IMR-90 (cell line): ENCODE results near the gene CDS1. TPM values are rescaled to one million over a fixed set of nuclear protein-coding genes. Genes with fewer than 3 reads are reported as not detected.

Experiments
- ATAC-seq: fragments of 200-7000 bp; cut with Tn5 transposase; 2 replicates; pipeline ENCODE4 v1.9.1; 2020; ENCODE audit warnings: low read depth, mild to moderate bottlenecking, moderate library complexity
- BruUV-seq: library from RNA; stranded (reverse); fragments of 400-500 nt; replicated peaks from 2 replicates; lab custom pipeline; 2021; lab: Mats Ljungman, UMichigan
- CTCF ChIA-PET: fragments of 300-600 bp; formaldehyde crosslinking; extraction: SDS; loops from one replicate; lab custom pipeline; 2021; ENCODE audit warnings: antibody characterized with exemption; lab: Yijun Ruan, JAX
- POLR2A ChIA-PET: fragments of 300-600 bp; sonication (Branson Sonifier 250); formaldehyde crosslinking; loops from one replicate; lab custom pipeline; 2022; ENCODE audit warnings: antibody characterized with exemption; ENCODE audit not compliant: unreplicated experiment; lab: Charles Lee
- DNase-seq: peaks from one replicate; pipeline ENCODE4 v3.0.0; 2013
- H2AFZ ChIP-seq: replicated peaks from 2 replicates; pipeline ENCODE3; 2013; ENCODE audit warnings: low read length, mild to moderate bottlenecking; ENCODE audit not compliant: poor library complexity
- H2AK5ac ChIP-seq: 2 replicates; pipeline ENCODE4 v1.6.1; 2013; ENCODE audit warnings: low read depth, low read length, inconsistent platforms
- H2AK9ac ChIP-seq: replicated peaks from 2 replicates; pipeline ENCODE3; 2013; ENCODE audit warnings: mild to moderate bottlenecking, low read depth, low read length, moderate library complexity; ENCODE audit not compliant: poor library complexity
- H2BK120ac ChIP-seq: 2 replicates; pipeline ENCODE4 v1.6.1; 2013; ENCODE audit warnings: low read depth, low read length, inconsistent platforms
- H2BK15ac ChIP-seq: 3 replicates; pipeline ENCODE4 v1.6.1; 2013; ENCODE audit warnings: low read depth, low read length, inconsistent platforms
- H2BK20ac ChIP-seq: 2 replicates; pipeline ENCODE4 v1.6.1; 2013; ENCODE audit warnings: low read depth, mild to moderate bottlenecking, inconsistent platforms, low read length, moderate library complexity
- H2BK5ac ChIP-seq: 2 replicates; pipeline ENCODE4 v1.6.1; 2013; ENCODE audit warnings: mild to moderate bottlenecking, low read depth, low read length, inconsistent platforms; ENCODE audit not compliant: poor library complexity, severe bottlenecking
- H3K14ac ChIP-seq: replicated peaks from 2 replicates; pipeline ENCODE4 v1.6.1; 2013; ENCODE audit warnings: low read depth, low read length, inconsistent platforms
- H3K18ac ChIP-seq: 2 replicates; pipeline ENCODE4 v1.6.1; 2013; ENCODE audit warnings: low read depth, low read length, control low read depth
- H3K23ac ChIP-seq: 2 replicates; pipeline ENCODE4 v1.6.1; 2013; ENCODE audit warnings: low read depth, low read length, inconsistent platforms
- H3K27ac ChIP-seq: 2 replicates; pipeline ENCODE4 v1.5.1; 2013; ENCODE audit warnings: mild to moderate bottlenecking, control low read depth, low read length; ENCODE audit not compliant: insufficient read depth
- H3K27me3 ChIP-seq: 2 replicates; pipeline ENCODE4 v1.6.1; 2013; ENCODE audit warnings: low read length; ENCODE audit not compliant: control insufficient read depth, insufficient read depth
- H3K36me3 ChIP-seq: 2 replicates; pipeline ENCODE4 v1.6.1; 2013; ENCODE audit warnings: low read length, mixed read lengths; ENCODE audit not compliant: control insufficient read depth, insufficient read depth
- H3K4ac ChIP-seq: 2 replicates; pipeline ENCODE4 v1.6.1; 2013; ENCODE audit warnings: low read depth, low read length, inconsistent platforms
- H3K4me1 ChIP-seq: 2 replicates; pipeline ENCODE4 v1.6.1; 2013; ENCODE audit warnings: low read length, mixed read lengths; ENCODE audit not compliant: control insufficient read depth, insufficient read depth
- H3K4me2 ChIP-seq: 2 replicates; pipeline ENCODE4 v1.6.1; 2013; ENCODE audit warnings: low read depth, mild to moderate bottlenecking, control low read depth, low read length, moderate library complexity
- H3K4me3 ChIP-seq: 2 replicates; pipeline ENCODE4 v1.5.1; 2013; ENCODE audit warnings: low read depth, mild to moderate bottlenecking, control low read depth, low read length, moderate library complexity; ENCODE audit not compliant: insufficient read depth
- H3K56ac ChIP-seq: 2 replicates; pipeline ENCODE4 v1.6.1; 2013; ENCODE audit warnings: low read length, inconsistent platforms; ENCODE audit not compliant: insufficient read depth; ENCODE audit errors: extremely low read depth
- H3K79me1 ChIP-seq, 2 experiments: 2 replicates each; pipeline ENCODE4 v1.6.1; 2013; ENCODE audit warnings: low read length in 2 of 2, inconsistent platforms in 1 of 2, low read depth in 1 of 2
- H3K9ac ChIP-seq: 2 replicates; pipeline ENCODE4 v1.6.1; 2013; ENCODE audit warnings: low read depth, low read length, control low read depth
- H3K9me1 ChIP-seq: 2 replicates; pipeline ENCODE4 v1.6.1; 2013; ENCODE audit warnings: low read length, inconsistent platforms; ENCODE audit not compliant: insufficient read depth
- H3K9me3 ChIP-seq: 2 replicates; pipeline ENCODE4 v1.6.1; 2013; ENCODE audit warnings: low read length; ENCODE audit not compliant: control insufficient read depth, insufficient read depth
- H4K20me1 ChIP-seq: 2 replicates; pipeline ENCODE4 v1.6.1; 2013; ENCODE audit warnings: low read length, inconsistent platforms; ENCODE audit not compliant: insufficient read depth
- H4K5ac ChIP-seq: 2 replicates; pipeline ENCODE4 v1.6.1; 2013; ENCODE audit warnings: mild to moderate bottlenecking, low read depth, low read length, control low read depth
- H4K8ac ChIP-seq, 2 experiments: 2 replicates each; pipeline ENCODE4 v1.6.1; 2013; ENCODE audit warnings: low read depth in 2 of 2, low read length in 2 of 2, control low read depth in 1 of 2, inconsistent platforms in 1 of 2
- H4K91ac ChIP-seq: 2 replicates; pipeline ENCODE4 v1.6.1; 2013; ENCODE audit warnings: low read depth, low read length, inconsistent platforms; ENCODE audit not compliant: insufficient read depth
- BHLHE40 ChIP-seq: fragments of 150-350 bp; IDR thresholded peaks from 2 replicates; pipeline ENCODE4 v1.6.1; 2016; ENCODE audit warnings: mild to moderate bottlenecking, low read depth, low read length
- CEBPB ChIP-seq: IDR thresholded peaks from 2 replicates; pipeline ENCODE4 v1.6.1; 2012; ENCODE audit warnings: low read depth, low read length, improper control_type of control experiment
- CHD1 ChIP-seq: IDR thresholded peaks from 2 replicates; pipeline ENCODE4 v1.6.1; 2012; ENCODE audit warnings: low read depth, low read length, improper control_type of control experiment
- ELK1 ChIP-seq: fragments of 150-350 bp; IDR thresholded peaks from 2 replicates; pipeline ENCODE4 v1.6.1; 2016; ENCODE audit warnings: low read depth, mild to moderate bottlenecking, low read length, moderate library complexity, borderline replicate concordance
- FOS ChIP-seq: fragments of 150-350 bp; IDR thresholded peaks from 2 replicates; pipeline ENCODE4 v1.6.1; 2016; ENCODE audit warnings: low read depth, low read length
- MAFK ChIP-seq: IDR thresholded peaks from 2 replicates; pipeline ENCODE4 v1.6.1; 2012; ENCODE audit warnings: low read depth, low read length, improper control_type of control experiment
- MAZ ChIP-seq: IDR thresholded peaks from 2 replicates; pipeline ENCODE4 v1.6.1; 2012; ENCODE audit warnings: low read depth, mild to moderate bottlenecking, low read length, improper control_type of control experiment, moderate library complexity, borderline replicate concordance
- MXI1 ChIP-seq: IDR thresholded peaks from 2 replicates; pipeline ENCODE4 v1.6.1; 2012; ENCODE audit warnings: low read depth, mild to moderate bottlenecking, low read length, moderate library complexity, borderline replicate concordance
- NFE2L2 ChIP-seq: fragments of 150-350 bp; IDR thresholded peaks from 2 replicates; pipeline ENCODE4 v1.6.1; 2016; ENCODE audit warnings: low read depth, mild to moderate bottlenecking, low read length
- POLR2A ChIP-seq: IDR thresholded peaks from 2 replicates; pipeline ENCODE4 v1.6.1; 2012; ENCODE audit warnings: mild to moderate bottlenecking, low read depth, low read length
- RAD21 ChIP-seq: IDR thresholded peaks from 2 replicates; pipeline ENCODE4 v1.6.1; 2012; ENCODE audit warnings: low read length, improper control_type of control experiment
- RCOR1 ChIP-seq: IDR thresholded peaks from 2 replicates; pipeline ENCODE4 v1.6.1; 2012; ENCODE audit warnings: mild to moderate bottlenecking, low read length, improper control_type of control experiment; ENCODE audit not compliant: insufficient replicate concordance
- RFX5 ChIP-seq: IDR thresholded peaks from 2 replicates; pipeline ENCODE4 v1.8.0; 2012; ENCODE audit warnings: low read depth, mild to moderate bottlenecking, low read length, moderate library complexity
- SMC3 ChIP-seq: fragments of 150-350 bp; IDR thresholded peaks from 2 replicates; pipeline ENCODE4 v1.6.1; 2016; ENCODE audit warnings: low read depth, mild to moderate bottlenecking, antibody characterized with exemption, low read length, moderate library complexity
- WGBS, 2 experiments: methylation state at CpG; one replicate each; pipeline versions ENCODE4 v1.1.5 to v1.1.7; 2013; ENCODE audit warnings: missing lambda C conversion rate in 2 of 2; ENCODE audit not compliant: insufficient read length in 1 of 2; ENCODE audit errors: extremely low coverage in 2 of 2; 5-methylcytosine and 5-hydroxymethylcytosine counted together
- dilution Hi-C: fragments of 300-500 bp; cut with HindIII; formaldehyde crosslinking; loops from one replicate; pipeline ENCODE4 v1.14.3; 2018; ENCODE audit warnings: low sequenced_read_pairs; ENCODE audit not compliant: unreplicated experiment
- in situ Hi-C: fragments of 300-500 bp; cut with MboI; formaldehyde crosslinking; loops from 3 replicates; pipeline ENCODE4 v1.14.3; 2019; ENCODE audit warnings: low sequenced_read_pairs, inconsistent platforms, mixed read lengths
- intact Hi-C: fragments of 100-400 bp; cut with micrococcal nuclease; formaldehyde crosslinking; loops from 2 replicates; pipeline ENCODE4 v1.10.0; 2022
- polyA plus RNA-seq, 3 experiments: library from polyadenylated mRNA; depleted of rRNA; stranded (reverse); fragments of >200 nt; gene quantifications; 2 replicates each; pipeline ENCODE4 v1.2.3, GENCODE V29; 2012; ENCODE audit warnings: low replicate concordance in 1 of 3
- total RNA-seq: library from RNA; depleted of rRNA; stranded (reverse); fragments of >200 nt; gene quantifications from 2 replicates; pipeline ENCODE4 v1.2.3, GENCODE V29; 2012
- TF ChIP-seq, protein P1 (sequence below): conservative IDR thresholded peaks from 2 replicates; pipeline ENCODE4 v1.5.1; 2012; ENCODE audit warnings: mild to moderate bottlenecking, low read depth, low read length, improper control_type of control experiment

The CDS1 gene
- total and polyA plus RNA-seq, 2 of the 4 experiments (the other 2 are of a cell fraction): under 0.01 to 0.02 TPM

GRCh38 chr4:84648863-84649647 is 66.1 kb downstream of the CDS1 start:
- in situ Hi-C loops: no loop called here
- H2BK120ac ChIP-seq: no peak overlapping the region
- no peak overlapping the region for H3K27ac ChIP-seq
- POLR2A ChIA-PET: no interaction called here
- H3K18ac ChIP-seq: no peak overlapping the region
- no peak overlapping the region for H4K91ac ChIP-seq
- H3K4me3 ChIP-seq: no peak overlapping the region
- no peak overlapping the region for H3K23ac ChIP-seq
- no peak overlapping the region for H4K8ac ChIP-seq
- H3K4me2 ChIP-seq: no peak overlapping the region
- dilution Hi-C loops: no loop called here
- whole genome bisulfite sequencing, 2 experiments: no CpG with 5 or more reads among the region's 10 CpGs
- H3K4ac ChIP-seq: no peak overlapping the region
- CTCF ChIA-PET: interaction anchor here (1.1 kb wide), 1 partner anchor 10 kb away, joined by 4 read pairs; no protein-coding TSS in a partner anchor
- no peaks in the 10 kb centered on the region for H3K36me3 ChIP-seq
- H3K27me3 ChIP-seq: peaks cover 1% of the 10 kb centered on the region; the same call in 1 of the 2 replicates
- no peak overlapping the region for H2AK9ac ChIP-seq
- no peak for ATAC-seq
- H2BK15ac ChIP-seq: no peak overlapping the region
- H4K20me1 ChIP-seq: no peaks in the 10 kb centered on the region
- H2AFZ ChIP-seq: no peak overlapping the region
- H3K9ac ChIP-seq: no peak overlapping the region
- BruUV-seq: no TSS peak
- H3K79me1 ChIP-seq: no peaks in the 10 kb centered on the region
- H2BK5ac ChIP-seq: no peak overlapping the region
- no peaks in the 10 kb centered on the region; the same call in 1 of the 2 replicates for H3K4me1 ChIP-seq
- no peak overlapping the region for H2AK5ac ChIP-seq
- H3K9me3 ChIP-seq: no peaks in the 10 kb centered on the region
- no peak overlapping the region for H3K14ac ChIP-seq
- no peak overlapping the region for H3K56ac ChIP-seq
- no peak overlapping the region for H4K5ac ChIP-seq
- intact Hi-C loops: no loop called here
- H2BK20ac ChIP-seq: no peak overlapping the region
- DNase-seq: no peak
- no peaks in the 10 kb centered on the region for H3K9me1 ChIP-seq
- TF ChIP-seq POLR2A (no peak), RAD21 (no peak), MXI1 (no peak), MAZ (no peak), BHLHE40 (no peak), FOS (no peak), RCOR1 (no peak), ELK1 (no peak), CHD1 (no peak), SMC3 (no peak), RFX5 (no peak), CEBPB (no peak), MAFK (no peak), NFE2L2 (no peak)
- TF ChIP-seq, protein P1, sequence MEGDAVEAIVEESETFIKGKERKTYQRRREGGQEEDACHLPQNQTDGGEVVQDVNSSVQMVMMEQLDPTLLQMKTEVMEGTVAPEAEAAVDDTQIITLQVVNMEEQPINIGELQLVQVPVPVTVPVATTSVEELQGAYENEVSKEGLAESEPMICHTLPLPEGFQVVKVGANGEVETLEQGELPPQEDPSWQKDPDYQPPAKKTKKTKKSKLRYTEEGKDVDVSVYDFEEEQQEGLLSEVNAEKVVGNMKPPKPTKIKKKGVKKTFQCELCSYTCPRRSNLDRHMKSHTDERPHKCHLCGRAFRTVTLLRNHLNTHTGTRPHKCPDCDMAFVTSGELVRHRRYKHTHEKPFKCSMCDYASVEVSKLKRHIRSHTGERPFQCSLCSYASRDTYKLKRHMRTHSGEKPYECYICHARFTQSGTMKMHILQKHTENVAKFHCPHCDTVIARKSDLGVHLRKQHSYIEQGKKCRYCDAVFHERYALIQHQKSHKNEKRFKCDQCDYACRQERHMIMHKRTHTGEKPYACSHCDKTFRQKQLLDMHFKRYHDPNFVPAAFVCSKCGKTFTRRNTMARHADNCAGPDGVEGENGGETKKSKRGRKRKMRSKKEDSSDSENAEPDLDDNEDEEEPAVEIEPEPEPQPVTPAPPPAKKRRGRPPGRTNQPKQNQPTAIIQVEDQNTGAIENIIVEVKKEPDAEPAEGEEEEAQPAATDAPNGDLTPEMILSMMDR: no peak
